RWPE1 (cell line): ENCODE measurements around the gene NFIA.

Experiments used
- CTCF ChIA-PET: fragments of 350-600 bp; sonication (Branson Sonifier 250); formaldehyde crosslinking; extraction: SDS; loops from one replicate; lab custom pipeline; 2021; lab: Yijun Ruan, JAX
- POLR2A ChIA-PET: fragments of 400-600 bp; formaldehyde crosslinking; extraction: SDS; loops from one replicate; lab custom pipeline; 2020; ENCODE audit warnings: antibody characterized with exemption; ENCODE audit not compliant: low non-redundant PET; lab: Yijun Ruan, JAX
- DNase-seq: peaks from one replicate; pipeline ENCODE4 v3.0.0; 2012; ENCODE audit warnings: low spot score
- H3K27ac ChIP-seq: fragments of 450-650 bp; 2 replicates; pipeline ENCODE4 v1.5.1; 2017
- CTCF ChIP-seq: fragments of 450-650 bp; conservative IDR thresholded peaks from 2 replicates; pipeline ENCODE4 v1.5.1; 2017; ENCODE audit warnings: low read depth, mild to moderate bottlenecking

The NFIA gene

GRCh38 chr1:61412601-61413000, 330.2 kb downstream of the NFIA start:
- CTCF ChIA-PET = no interaction called here
- DNase-seq = no peak
- TF ChIP-seq CTCF = no peak
- no peak overlapping the region for H3K27ac ChIP-seq
- POLR2A ChIA-PET = no interaction called here

DNA sequence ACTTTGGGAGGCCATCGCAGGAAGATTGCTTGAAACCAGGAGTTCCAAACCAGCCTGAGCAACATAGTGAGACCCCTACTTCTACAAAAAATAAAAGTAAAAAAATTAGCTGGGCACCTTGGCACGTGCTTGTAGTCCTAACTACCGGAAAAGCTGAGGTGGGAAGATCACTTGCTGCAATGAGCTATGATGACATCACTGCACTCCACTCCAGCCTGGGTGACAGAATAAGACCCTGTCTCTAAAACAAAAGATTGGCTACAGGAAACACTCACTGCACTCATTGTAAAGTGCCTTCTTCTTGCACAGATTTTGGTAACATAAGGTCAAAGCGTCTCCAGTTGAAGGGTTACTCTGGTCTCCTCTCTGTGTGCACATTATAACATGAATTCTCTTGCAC, 336.8 kb downstream of the NFIA start:
- no peak overlapping the region for H3K27ac ChIP-seq
- TF ChIP-seq CTCF = no peak
- ChIA-PET CTCF (no interaction called here), POLR2A (no interaction called here)
- no peak for DNase-seq

DNA sequence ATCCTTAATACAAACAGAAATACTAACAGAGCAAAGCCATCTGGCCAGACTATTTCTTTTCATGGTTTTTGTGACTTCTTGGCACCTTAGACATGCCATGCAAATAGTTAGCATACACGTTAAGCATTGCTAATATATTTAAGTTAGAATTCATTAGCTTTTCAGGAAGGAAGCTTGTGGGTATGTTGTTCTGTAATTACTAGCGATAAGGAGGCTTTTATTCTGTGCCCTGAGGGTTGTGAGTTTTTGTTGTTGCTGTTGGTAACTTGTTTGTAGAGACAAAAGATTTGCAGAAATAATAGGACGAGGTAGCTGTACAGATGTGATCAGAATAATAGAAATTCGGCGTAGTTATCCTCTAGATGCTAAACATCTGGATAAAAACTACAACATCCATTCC, 337.3 kb downstream of the NFIA start:
- TF ChIP-seq CTCF = no peak
- POLR2A ChIA-PET = no interaction called here
- CTCF ChIA-PET = no interaction called here
- DNase-seq = no peak
- no peak overlapping the region for H3K27ac ChIP-seq

DNA sequence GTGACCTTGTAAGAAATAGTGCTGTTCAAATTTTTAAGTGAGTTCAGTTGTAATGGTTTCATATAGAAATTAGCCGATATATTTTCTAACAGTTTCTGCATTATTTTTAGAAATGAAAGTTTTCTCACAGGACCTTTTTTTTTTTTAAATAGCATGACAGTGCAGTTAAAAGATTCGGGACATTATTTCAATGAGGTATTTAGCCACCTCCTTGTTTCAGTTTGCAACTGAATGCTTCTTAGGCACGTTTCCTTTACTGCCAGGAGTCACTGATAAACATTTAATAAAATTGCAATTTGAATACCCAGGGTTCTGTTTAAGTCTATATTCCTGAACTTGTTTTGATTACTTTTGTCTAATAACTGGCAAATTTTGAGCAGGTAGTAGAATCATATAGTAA, 337.9 kb downstream of the NFIA start:
- no peak overlapping the region for H3K27ac ChIP-seq
- ChIA-PET POLR2A (no interaction called here), CTCF (no interaction called here)
- DNase-seq = no peak
- no peak for TF ChIP-seq CTCF

DNA sequence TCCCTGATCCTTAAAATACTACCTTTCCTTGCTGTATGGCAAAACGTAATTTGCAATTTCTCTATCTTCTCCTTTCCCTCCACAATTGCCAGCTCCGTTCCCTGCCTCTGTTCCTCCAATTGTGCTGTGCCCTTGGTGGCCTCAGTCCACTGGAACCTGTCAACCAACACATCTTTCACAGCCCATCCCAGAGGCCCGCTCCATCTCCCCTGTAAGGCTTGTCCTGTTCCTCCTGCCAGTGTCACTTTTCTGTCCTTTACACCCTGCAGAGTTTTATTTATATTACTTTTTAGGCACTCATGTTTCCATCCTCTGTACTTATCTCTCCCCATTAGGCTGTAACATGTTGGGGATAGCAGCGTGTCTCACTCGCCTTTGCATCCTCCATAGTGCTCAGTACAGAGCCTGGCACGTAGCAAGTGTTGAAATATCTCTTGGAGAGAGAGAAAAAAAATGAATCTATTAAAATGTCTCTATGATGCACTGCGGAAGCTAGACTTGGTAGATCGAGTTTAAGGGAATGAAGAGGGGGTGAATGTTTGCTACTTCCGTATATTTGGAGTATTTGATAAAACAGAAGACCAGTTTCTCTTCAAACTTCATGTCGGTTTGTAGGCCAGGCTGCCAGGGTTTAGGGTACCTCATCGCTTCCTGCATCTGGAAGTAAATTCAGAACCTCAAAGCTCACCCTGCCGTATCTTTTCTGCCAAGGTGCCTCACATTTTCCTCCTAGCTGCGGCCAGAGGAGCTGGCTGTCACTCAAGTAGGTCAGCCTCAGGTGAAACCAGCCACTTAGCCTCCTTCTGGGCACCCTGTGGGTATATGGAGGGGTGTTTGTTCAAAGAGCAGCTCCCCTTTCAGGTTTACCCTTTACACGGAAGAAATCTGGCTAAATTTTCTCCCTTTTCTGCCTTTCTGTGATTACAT, 338.8 kb downstream of the NFIA start:
- ChIA-PET POLR2A (no interaction called here), CTCF (interaction anchor here (0.7 kb wide), 1 partner anchor 239 kb away, joined by 4 read pairs; no protein-coding TSS in a partner anchor)
- H3K27ac ChIP-seq = no peak overlapping the region
- TF ChIP-seq CTCF = no peak
- no peak for DNase-seq

DNA sequence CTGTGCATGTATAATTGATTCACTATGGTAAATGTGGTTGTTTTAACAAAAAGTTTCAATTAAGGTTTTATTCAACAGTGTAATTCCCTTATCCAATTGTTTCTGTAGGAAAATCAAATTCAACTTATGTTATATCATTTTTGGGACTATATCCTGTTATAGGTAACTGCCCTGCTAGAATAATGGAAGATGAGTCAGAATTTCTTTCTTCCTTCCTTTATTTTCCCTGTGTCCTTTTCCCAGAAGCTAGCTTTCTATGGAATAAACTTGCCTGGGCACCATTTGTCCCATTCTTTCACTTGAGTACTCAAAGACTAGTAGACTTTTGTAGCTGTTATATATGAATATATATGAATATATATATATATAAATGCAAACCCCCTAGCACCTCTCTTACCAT, 341.3 kb downstream of the NFIA start:
- no peak for DNase-seq
- no peak for TF ChIP-seq CTCF
- H3K27ac ChIP-seq = no peak overlapping the region
- ChIA-PET POLR2A (no interaction called here), CTCF (interaction anchor here (0.6 to 1.2 kb wide), 3 partner anchors 8 to 1742 kb away, joined by 4 read pairs; no protein-coding TSS in a partner anchor)
